ENCODE results near the gene CENPC. TPM values are rescaled to one million over a fixed set of nuclear protein-coding genes. Genes with fewer than 3 reads are reported as not detected.

Gene CENPC
- total and polyA plus RNA-seq, 2 donors (not counting 1 experiment from before 2014, with no cell fraction given) = 11.7 to 67.0 TPM

GRCh38 chr4:67549123-67549522, 3.8 kb upstream of the CENPC start:
- Histone ChIP-seq H3K4me3 (ENCODE audit: control extremely low read depth in 1 of 5, extremely low read depth in 1 of 5, insufficient read depth in 1 of 5, low read depth in 2 of 5, low read length in 4 of 5) (peak overlapping the region in 1 of 5 experiments; percentile 0), H3K4me1 (ENCODE audit: control insufficient read depth in 2 of 2, insufficient read depth in 2 of 2, low read length in 2 of 2) (peaks cover 35 to 38% of the 10 kb centered on the region in 2 donors), H3K27me3 (replicated peaks in 1 of 4; ENCODE audit: control extremely low read depth in 1 of 4, control insufficient read depth in 3 of 4, insufficient read depth in 4 of 4, low read length in 3 of 4) (no peaks in the 10 kb centered on the region), H3K9ac (ENCODE audit: low read length) (no peak overlapping the region), H3K27ac (ENCODE audit: low read length in 2 of 2) (peak overlapping the region in 1 of 2 donors; percentile 79), H3K36me3 (replicated peaks in 1 of 2; ENCODE audit: control extremely low read depth in 1 of 2, control insufficient read depth in 1 of 2, extremely low read depth in 1 of 2, insufficient read depth in 2 of 2, low read length in 1 of 2) (no peaks in the 10 kb centered on the region), H3K4me2 (replicated peaks; ENCODE audit: low read depth, low read length, poor library complexity, severe bottlenecking) (peak overlapping the region; percentile 25), H4K20me1 (ENCODE audit: control insufficient read depth, insufficient read depth, low read length, poor library complexity, severe bottlenecking) (no peaks in the 10 kb centered on the region), H3K79me2 (ENCODE audit: control insufficient read depth, insufficient read depth, low read length) (peaks cover 53% of the 10 kb centered on the region), H3K9me3 (ENCODE audit: control extremely low read depth in 1 of 3, control insufficient read depth in 2 of 3, insufficient read depth in 1 of 3, low read length in 2 of 3) (no peaks in the 10 kb centered on the region), H2AFZ (ENCODE audit: insufficient read depth, low read depth, low read length, poor library complexity, severe bottlenecking) (peak overlapping the region; percentile 0)
- POLR2A ChIA-PET = interaction anchor here (2.0 kb wide), 1 partner anchor 20 kb away, joined by 6 read pairs; no protein-coding TSS in a partner anchor
- DNase-seq (peak; percentile 72), ATAC-seq (ENCODE audit: low read depth) (no peak)
- Mint-ChIP-seq H3K4me1 (peaks cover 44% of the 10 kb centered on the region), H3K9me3 (ENCODE audit: insufficient read depth) (no peaks in the 10 kb centered on the region), H3K27ac (peak overlapping the region; percentile 88), H3K4me3 (peak overlapping the region; percentile 80), H3K27me3 (no peaks in the 10 kb centered on the region)
- WGBS (ENCODE audit: insufficient coverage) = no CpG with 5 or more reads among the region's 1 CpG
- TF ChIP-seq EZH2 (IDR thresholded peaks at IDR 0.05; ENCODE audit: borderline replicate concordance, insufficient read depth, low read depth, low read length, poor library complexity, severe bottlenecking) = no peak
- TF ChIP-seq CTCF (IDR thresholded peaks at IDR 0.05) = peak; percentile 83
- intact Hi-C loops (cut with micrococcal nuclease) = loop anchor here (1.0 kb wide), 4 partner anchors 26 to 197 kb away; partner anchors contain the start of gene UBA6
- CTCF ChIA-PET = interaction anchor here (0.9 to 2.5 kb wide), 18 partner anchors 10 to 365 kb away, joined by 3 to 21 read pairs (median 6); partner anchors contain the start of genes STAP1 and UBA6

GRCh38 chr4:67546971-67547370, 1.7 kb upstream of the CENPC start:
- peaks cover 0 to 11% of the 10 kb centered on the region in 2 experiments for H3K36me3 ChIP-seq (replicated peaks in 1 of 2; ENCODE audit: control extremely low read depth in 1 of 2, control insufficient read depth in 1 of 2, extremely low read depth in 1 of 2, insufficient read depth in 2 of 2, low read length in 1 of 2)
- DNase-seq (no peak), ATAC-seq (ENCODE audit: low read depth) (no peak)
- TF ChIP-seq CTCF (IDR thresholded peaks at IDR 0.05) (no peak), EZH2 (IDR thresholded peaks at IDR 0.05; ENCODE audit: borderline replicate concordance, insufficient read depth, low read depth, low read length, poor library complexity, severe bottlenecking) (no peak)
- peaks cover 32 to 33% of the 10 kb centered on the region in 2 donors for H3K4me1 ChIP-seq (ENCODE audit: control insufficient read depth in 2 of 2, insufficient read depth in 2 of 2, low read length in 2 of 2)
- intact Hi-C loops (cut with micrococcal nuclease) = no loop called here
- ChIA-PET CTCF (interaction anchor here (1.0 to 2.2 kb wide), 6 partner anchors 9 to 365 kb away, joined by 3 to 9 read pairs (median 3); no protein-coding TSS in a partner anchor), POLR2A (interaction anchor here (0.6 kb wide), 1 partner anchor 15 kb away, joined by 4 read pairs; no protein-coding TSS in a partner anchor)
- no peaks in the 10 kb centered on the region for H3K27me3 ChIP-seq (replicated peaks in 1 of 4; ENCODE audit: control extremely low read depth in 1 of 4, control insufficient read depth in 3 of 4, insufficient read depth in 4 of 4, low read length in 3 of 4)
- Mint-ChIP-seq H3K27me3 (no peaks in the 10 kb centered on the region), H3K4me1 (peaks cover 53% of the 10 kb centered on the region), H3K27ac (peak overlapping the region; percentile 3), H3K4me3 (no peak overlapping the region), H3K9me3 (ENCODE audit: insufficient read depth) (no peaks in the 10 kb centered on the region)
- no CpG with 5 or more reads among the region's 4 CpGs for WGBS (ENCODE audit: insufficient coverage)
- H2AFZ ChIP-seq (ENCODE audit: insufficient read depth, low read depth, low read length, poor library complexity, severe bottlenecking) = peak overlapping the region; percentile 38
- no peak overlapping the region for H3K4me3 ChIP-seq (ENCODE audit: control extremely low read depth in 1 of 5, extremely low read depth in 1 of 5, insufficient read depth in 1 of 5, low read depth in 2 of 5, low read length in 4 of 5)
- no peaks in the 10 kb centered on the region for H4K20me1 ChIP-seq (ENCODE audit: control insufficient read depth, insufficient read depth, low read length, poor library complexity, severe bottlenecking)
- no peak overlapping the region for H3K9ac ChIP-seq (ENCODE audit: low read length)
- H3K27ac ChIP-seq (ENCODE audit: low read length in 2 of 2) = no peak overlapping the region
- no peak overlapping the region for H3K4me2 ChIP-seq (replicated peaks; ENCODE audit: low read depth, low read length, poor library complexity, severe bottlenecking)
- H3K9me3 ChIP-seq (ENCODE audit: control extremely low read depth in 1 of 3, control insufficient read depth in 2 of 3, insufficient read depth in 1 of 3, low read length in 2 of 3) = no peaks in the 10 kb centered on the region
- peaks cover 56% of the 10 kb centered on the region for H3K79me2 ChIP-seq (ENCODE audit: control insufficient read depth, insufficient read depth, low read length)

Measured in B cell (primary cell).